GM21737 (cell line): ENCODE results near the gene TBCD.

Experiments
- ATAC-seq: cut with Tn5 transposase; IDR thresholded peaks from one replicate; pipeline ENCODE4 v1.9.1; 2021; ENCODE audit warnings: mild to moderate bottlenecking, moderate library complexity; ENCODE audit not compliant: unreplicated experiment

Gene TBCD

GRCh38 chr17:82830249-82830661, 78.4 kb downstream of the TBCD start:
- ATAC-seq, result no peak

- ATAC-seq, result no peak
Measured at GRCh38 chr17:82831041-82831817, 79.4 kb downstream of the TBCD start.

GRCh38 chr17:82831818-82832200, 79.9 kb downstream of the TBCD start:
- ATAC-seq, result no peak

- no peak for ATAC-seq
Measured at GRCh38 chr17:82832411-82832810, 80.5 kb downstream of the TBCD start.

- no peak for ATAC-seq
Measured at GRCh38 chr17:82832881-82833475, 81.1 kb downstream of the TBCD start.

- ATAC-seq, result no peak
Measured at GRCh38 chr17:82835122-82835521, 83.3 kb downstream of the TBCD start.

- ATAC-seq, result no peak
Measured at GRCh38 chr17:82835766-82836512, 84.1 kb downstream of the TBCD start.

- no peak for ATAC-seq
Measured at GRCh38 chr17:82836823-82837357, 85.0 kb downstream of the TBCD start.

GRCh38 chr17:82837586-82838320, 85.9 kb downstream of the TBCD start:
- no peak for ATAC-seq

GRCh38 chr17:82838386-82839063, 86.7 kb downstream of the TBCD start:
- no peak for ATAC-seq

- ATAC-seq, result no peak
Measured at GRCh38 chr17:82839617-82840292, 87.9 kb downstream of the TBCD start, which contains the start of gene ZNF750. Gene ZNF750, minus strand, starts transcription at chr17:82840022. Its CDS starts 7,568 bp downstream, at chr17:82832454.

GRCh38 chr17:82840431-82840831, 88.6 kb downstream of the TBCD start:
- no peak for ATAC-seq

GRCh38 chr17:82841921-82842596, 90.2 kb downstream of the TBCD start:
- no peak for ATAC-seq

- no peak for ATAC-seq
Measured at GRCh38 chr17:82843904-82844680, 92.2 kb downstream of the TBCD start.

GRCh38 chr17:82844796-82845162, 92.9 kb downstream of the TBCD start:
- no peak for ATAC-seq

- no peak for ATAC-seq
Measured at GRCh38 chr17:82845163-82845807, 93.4 kb downstream of the TBCD start.

- no peak for ATAC-seq
Measured at GRCh38 chr17:82846061-82846691, 94.3 kb downstream of the TBCD start.
